Activated effector memory CD4-positive, alpha-beta T cell treated with anti-CD3 and anti-CD28 coated beads, Interleukin-2, amount 50 U/mL, for 16 hours (primary cell): Measurements from ENCODE around the gene FAM156A.
"Not testable (repeated sequence)": the region's sequence is repeated elsewhere in the genome, so short reads cannot be mapped to it uniquely, and the experiment has no call there.

Experiments used
- DNase-seq: peaks from one replicate; pipeline ENCODE4 v3.0.0-alpha.2; 2020

FAM156A gene

GRCh38 chrX:52958113-52958959, at the start of gene FAM156A:
FAM156A (minus strand) TSS chrX:52958518; CDS start chrX:52948588, 9,930 bp downstream.
- not testable (repeated sequence) for DNase-seq

DNA sequence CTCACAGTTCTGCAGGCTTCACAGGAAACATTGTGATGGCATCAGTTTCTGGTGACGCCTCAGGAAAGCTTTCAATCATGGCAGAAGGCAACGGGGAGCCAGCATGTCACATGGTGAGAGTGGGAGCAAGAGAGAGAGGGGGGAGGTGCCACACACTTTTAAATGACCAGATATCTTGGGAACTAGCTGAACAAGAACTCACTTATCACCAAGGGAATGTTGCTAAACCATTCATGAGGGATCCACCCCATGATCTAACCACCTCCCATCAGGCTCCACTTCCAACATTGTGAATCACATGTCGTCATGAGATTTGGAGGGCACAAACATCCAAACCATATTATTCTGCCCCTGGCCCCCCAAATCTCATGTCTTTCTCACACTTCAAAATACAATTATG, 47.0 kb upstream of the FAM156A start:
- no peak for DNase-seq

DNA sequence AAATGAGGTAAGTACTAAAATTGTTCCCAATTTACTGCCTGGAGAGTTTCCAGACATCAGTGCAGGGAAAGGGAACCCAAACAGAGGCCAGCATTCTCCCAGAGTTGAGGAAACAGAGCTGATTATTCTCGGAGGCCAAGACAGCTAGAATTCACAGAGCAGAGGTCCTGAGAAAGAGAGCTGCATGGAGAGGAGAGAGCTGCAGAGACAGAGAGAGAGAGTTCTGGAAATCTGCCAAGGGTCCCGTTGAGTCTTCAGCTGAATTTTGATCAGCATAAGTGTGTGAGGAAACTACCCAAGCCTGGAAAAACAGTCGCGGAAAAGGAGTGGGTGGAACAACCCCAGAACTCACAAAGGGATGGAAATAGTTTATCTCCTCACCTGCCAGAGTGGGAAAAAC, 46.5 kb upstream of the FAM156A start:
- DNase-seq, result no peak

- no peak for DNase-seq
Observed at GRCh38 chrX:53004038-53004437, 45.7 kb upstream of the FAM156A start.

GRCh38 chrX:53003111-53003510, 44.8 kb upstream of the FAM156A start:
- no peak for DNase-seq

DNA sequence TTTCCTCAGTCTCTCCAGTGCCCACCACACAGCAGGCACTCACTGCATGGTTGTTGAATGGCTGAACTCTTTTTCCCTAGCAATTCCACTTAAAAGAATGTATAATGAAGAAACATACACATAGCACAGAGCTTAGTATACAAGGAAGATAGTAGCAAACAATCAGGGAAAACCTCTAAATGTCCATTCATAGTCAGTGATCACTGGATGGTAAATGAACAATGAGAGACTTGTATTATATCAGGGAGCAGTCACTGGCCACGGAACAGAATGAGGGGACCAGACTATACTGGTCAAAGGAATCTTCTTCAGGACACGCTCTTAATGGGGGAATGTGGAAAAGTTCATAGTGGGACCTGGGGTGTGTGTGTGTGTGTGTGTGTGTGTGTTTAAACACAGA, 43.6 kb upstream of the FAM156A start:
- DNase-seq, result no peak

DNA sequence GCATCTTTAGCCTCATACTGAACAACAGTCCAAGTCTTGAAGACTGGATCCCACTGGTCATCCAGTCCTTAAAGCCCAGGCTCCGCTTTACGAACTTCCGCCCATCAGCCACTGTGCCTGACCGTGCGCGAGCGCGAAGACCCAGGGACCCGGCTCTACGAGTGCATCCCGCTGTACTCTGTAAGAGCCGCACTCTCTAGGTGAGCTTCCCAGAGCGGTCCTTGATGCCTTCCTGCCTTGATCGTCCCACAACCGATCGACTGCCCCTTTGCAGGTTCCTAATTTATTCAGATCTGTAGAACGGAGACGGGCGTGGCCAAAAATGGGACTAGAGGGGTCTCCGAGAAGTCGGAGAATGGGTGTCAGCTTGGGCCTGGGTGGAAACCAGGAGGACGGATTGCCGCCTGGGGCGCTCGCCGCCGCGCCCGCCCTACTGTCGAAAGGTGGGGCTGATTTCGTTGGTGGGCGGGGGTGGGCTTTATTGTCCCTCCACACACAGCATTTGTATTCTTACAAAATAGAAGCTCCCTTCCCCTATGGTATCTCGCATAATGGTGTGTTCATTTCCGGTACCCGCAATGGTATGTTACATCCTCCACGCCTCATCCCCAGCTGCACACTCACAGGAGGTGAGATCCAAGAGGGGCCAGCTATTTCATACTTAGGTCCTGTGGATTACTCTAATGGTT, 42.3 kb upstream of the FAM156A start:
- DNase-seq, result no peak

GRCh38 chrX:52995987-52996331, 37.6 kb upstream of the FAM156A start:
- DNase-seq, result no peak

DNA sequence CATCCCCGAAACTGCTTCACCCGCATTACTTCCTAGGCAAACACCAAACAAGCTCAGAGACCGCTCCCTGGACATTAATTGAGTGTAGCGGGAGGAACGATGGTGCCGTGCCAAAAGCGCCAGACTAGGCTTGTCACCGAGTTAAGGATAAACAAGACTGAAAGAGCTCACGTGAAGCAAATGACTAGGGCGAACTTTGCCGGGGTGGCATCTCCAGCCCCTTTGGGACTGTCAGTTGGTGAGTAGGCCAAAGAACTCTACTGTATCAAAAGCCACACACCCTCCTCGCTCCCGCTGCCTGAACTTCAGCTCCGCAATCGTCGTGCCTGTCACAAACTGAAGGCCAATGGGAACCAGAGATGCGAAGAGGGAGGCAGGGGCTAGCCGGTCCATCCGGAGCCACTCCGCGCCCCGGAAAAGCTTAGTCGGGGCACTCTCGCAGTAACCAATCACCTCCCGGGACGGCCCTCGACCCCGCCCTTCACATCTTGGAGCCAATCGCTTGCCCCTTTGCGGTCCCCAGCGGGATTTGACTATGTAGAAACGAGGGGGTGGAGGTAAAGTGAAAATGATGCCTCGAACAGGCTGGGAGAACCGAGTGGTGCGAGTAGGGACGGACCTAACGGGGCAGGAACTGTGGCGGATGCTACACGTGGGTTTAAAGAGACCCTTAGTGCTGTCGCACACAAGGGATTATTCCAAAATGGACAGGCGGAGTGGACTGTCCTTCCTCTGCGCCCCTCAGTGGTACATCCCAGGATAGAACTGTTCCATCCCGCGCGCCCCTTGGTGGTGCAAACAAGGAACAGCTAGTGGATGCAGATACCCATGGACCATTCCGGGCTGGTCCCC, 37.0 kb upstream of the FAM156A start:
- DNase-seq, result peak; percentile 96

- DNase-seq, result no peak
Observed at GRCh38 chrX:52990848-52991247, 32.5 kb upstream of the FAM156A start.

DNA sequence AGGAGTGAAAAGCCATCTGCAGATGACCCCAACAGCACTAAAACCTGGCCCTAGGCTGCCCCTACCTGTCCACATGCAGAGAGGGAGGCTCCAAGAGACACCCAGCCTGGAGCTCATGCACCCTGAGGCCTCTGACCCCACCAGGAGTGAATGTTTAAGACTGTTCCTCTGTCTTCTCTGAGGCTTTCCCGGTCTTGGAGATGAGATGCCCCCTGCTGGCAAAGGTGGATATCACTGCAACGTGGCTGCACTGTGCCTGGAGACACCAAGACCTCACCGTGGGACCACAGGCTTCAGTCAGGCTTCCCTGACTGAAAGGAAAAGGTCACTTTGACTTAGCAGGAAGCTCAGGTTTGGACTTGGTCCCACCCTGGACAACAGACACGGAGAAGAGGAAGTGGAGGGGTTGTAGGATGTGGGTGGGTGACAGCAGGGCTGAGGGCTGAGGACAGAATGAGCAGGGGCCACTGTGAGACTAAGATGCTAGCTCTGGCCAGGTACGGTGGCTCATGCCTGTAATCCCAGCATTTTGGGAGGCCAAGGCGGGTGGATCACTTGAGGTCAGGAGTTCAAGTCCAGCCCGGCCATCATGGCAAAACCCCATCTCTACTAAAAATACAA, 31.8 kb upstream of the FAM156A start:
- DNase-seq, result peak; percentile 81

- no peak for DNase-seq
Observed at GRCh38 chrX:52988985-52989917, 30.9 kb upstream of the FAM156A start.

- no peak for DNase-seq
Observed at GRCh38 chrX:52983321-52984000, 25.1 kb upstream of the FAM156A start.

GRCh38 chrX:52979993-52980392, 21.7 kb upstream of the FAM156A start:
- DNase-seq, result no peak

DNA sequence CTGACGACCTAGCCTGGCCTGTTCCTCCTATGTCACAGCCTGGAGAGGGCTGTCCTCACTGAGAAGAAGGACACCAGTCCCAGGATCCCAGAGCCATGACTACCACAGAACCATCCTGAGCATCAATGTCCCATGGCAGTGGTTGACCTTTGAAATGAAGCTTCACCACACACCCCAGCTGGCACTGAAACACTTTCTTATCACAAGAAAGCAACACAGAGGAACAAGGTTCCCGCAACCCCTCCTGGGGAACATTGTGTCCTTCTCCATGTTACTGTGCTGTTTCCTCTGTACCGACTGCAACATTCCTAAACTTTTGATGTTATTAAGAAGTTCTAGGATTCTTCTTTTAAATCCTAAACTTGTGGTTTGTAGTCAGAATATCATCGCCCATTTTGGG, 21.2 kb upstream of the FAM156A start:
- DNase-seq, result no peak

DNA sequence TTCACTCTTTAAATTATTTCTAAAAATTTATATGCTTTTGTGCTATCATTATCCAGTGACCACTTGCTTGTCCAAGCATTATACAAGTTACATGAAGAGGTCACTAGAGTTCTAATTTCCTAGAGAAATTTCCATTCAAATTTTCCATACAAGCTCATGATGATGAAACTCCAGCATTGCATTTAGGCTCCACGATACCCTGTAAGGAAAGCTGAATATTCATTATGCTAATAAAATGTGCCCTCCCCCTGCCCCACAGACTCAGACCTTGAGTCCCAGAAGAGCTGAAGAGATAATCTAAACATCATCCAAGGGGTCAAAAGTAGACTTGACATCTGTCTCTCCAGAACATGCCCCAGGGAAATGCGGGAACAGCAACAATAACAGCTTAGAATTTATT, 19.6 kb upstream of the FAM156A start:
- no peak for DNase-seq

- not testable (repeated sequence) for DNase-seq
Observed at GRCh38 chrX:52975576-52975975, 17.3 kb upstream of the FAM156A start.

DNA sequence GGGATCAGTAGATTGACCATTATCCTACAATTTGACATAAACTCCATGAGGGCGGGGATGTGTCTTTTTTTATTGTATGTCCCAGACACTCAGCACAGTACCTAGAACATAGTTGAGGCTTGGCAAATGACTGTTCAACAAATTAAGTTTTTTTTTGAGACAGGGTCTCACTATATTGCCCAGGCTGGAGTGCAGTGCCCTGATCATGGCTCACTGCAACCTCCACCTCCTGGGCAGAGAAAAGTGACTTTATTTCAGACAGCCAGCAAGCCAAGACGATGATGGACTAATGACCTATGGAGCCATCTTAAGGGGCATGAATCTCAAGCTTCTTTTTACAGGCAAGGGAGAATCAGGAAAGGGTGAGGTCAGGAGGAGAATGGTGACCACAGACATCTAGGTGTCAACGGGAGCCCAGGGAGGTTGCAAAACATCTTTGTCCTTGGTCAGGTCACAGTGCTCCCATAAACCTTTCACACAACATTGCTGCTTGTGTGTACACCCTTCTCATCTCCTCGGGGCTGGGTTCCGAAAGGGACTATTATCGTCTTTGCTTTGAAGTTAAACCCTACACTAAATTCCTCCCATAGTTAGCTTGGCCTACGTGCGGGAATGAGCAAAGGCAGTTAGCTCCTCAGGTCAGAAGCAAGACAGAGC, 16.1 kb upstream of the FAM156A start:
- DNase-seq, result not testable (repeated sequence)

DNA sequence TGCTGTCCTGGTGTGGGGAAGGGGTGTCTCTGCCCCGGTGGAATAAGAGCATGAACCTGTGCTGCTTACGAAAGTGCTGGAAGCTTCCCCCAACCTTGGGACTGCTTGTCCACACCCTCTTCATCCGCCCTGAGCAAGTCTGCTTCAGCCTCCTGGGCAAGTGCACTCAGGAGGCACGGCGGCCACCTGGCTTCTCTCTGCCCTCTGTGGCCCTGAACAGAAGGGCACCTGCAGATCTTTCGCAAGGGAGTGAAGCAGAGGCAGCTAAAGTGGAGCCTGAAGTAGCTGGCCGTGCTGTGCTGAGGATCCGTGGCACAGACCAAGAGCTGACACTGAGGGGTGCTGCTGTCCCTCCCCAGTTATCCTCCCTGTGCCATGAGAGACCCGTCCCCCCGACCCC, 9.6 kb upstream of the FAM156A start:
- not testable (repeated sequence) for DNase-seq

DNA sequence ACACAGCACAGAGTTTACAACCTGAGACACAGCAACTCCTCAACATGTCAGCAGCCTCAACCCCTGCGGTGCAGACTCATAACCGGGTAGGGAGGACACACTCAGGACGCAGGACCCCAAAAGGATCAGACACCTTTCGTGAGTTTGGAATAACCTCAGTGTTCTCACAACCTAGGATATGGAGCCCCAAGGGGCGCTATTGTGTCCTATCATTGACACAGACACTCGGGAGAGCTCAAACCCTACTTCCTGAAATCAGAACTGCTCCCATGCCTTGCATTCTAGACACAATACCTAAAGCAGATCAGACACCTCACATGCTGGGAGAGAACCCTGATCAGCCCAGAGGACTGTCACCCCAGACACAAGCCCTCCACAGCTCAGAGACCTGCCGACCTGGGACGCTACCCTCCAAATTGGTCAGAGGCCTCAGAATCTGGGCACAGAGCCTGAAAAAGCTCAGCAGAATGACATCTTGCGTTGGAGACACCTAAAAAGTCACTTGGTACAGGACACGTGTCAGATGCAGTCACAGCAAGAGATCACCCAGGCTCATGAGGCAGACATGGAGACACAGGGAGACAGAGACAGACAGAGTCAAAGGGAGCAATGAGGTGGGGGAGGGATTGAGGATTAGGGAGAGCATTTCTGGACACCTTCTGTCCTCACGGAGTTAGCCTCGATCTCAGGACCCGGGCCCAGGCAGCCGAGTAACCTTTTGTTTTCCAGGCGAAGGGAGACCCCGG, 8.8 kb upstream of the FAM156A start:
- not testable (repeated sequence) for DNase-seq
